ENCODE results near the gene SCARF2. TPM values are rescaled to one million over a fixed set of nuclear protein-coding genes. Genes with fewer than 3 reads are reported as not detected.

Gene SCARF2
- total and polyA plus RNA-seq, 2 donors (not counting 1 experiment from before 2014, with no cell fraction given) = 0.86 to 1.3 TPM

DNA sequence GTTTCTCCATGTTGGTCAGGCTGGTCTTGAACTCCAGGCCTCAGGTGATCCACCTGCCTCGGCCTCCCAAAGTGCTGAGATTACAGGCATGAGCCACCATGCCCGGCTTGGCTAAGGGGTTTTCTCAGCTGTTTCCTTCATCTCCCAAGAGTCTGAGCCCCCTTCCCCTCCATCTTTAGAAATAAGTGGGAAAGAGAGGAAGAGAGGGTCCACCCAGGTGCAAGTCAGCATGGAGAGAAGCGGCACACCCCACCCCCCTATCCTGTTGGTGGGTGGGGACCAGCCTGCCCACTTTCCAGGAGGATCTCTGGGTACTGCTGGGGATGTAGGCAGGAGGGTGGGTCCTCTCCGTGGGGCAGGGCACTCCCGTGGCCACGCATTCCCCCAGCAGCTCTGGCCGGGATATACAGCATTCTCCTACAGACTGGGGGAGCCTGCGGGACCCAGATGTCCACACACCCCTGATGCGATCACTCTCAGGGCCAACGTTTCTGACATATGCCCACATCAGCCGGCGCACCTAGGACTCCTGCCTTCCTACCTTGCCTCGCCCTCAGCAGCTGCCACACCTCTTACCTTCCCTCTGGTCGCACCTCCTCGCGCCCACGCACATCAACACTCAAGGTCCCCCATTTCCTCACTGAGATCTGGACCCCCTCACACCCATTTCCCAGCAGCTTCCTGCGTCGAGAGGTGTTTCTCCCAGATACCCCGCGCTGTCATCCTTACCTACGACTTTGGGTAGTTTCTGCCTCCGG is 8.9 kb downstream of the SCARF2 start:
- Histone ChIP-seq H3K79me2 (ENCODE audit: control insufficient read depth, insufficient read depth, low read length) (no peaks in the 10 kb centered on the region), H3K4me2 (replicated peaks; ENCODE audit: low read depth, low read length, poor library complexity, severe bottlenecking) (peak overlapping the region; percentile 91), H3K27ac (ENCODE audit: low read length in 2 of 2) (no peak overlapping the region), H3K4me3 (ENCODE audit: control extremely low read depth in 1 of 5, extremely low read depth in 1 of 5, insufficient read depth in 1 of 5, low read depth in 2 of 5, low read length in 4 of 5) (peak overlapping the region; percentile 30 to 80 (median 68)), H3K27me3 (replicated peaks in 1 of 4; ENCODE audit: control extremely low read depth in 1 of 4, control insufficient read depth in 3 of 4, insufficient read depth in 4 of 4, low read length in 3 of 4) (peaks cover 0 to 84% (median 33%) of the 10 kb centered on the region in 4 experiments), H3K4me1 (ENCODE audit: control insufficient read depth in 2 of 2, insufficient read depth in 2 of 2, low read length in 2 of 2) (peaks cover 38 to 52% of the 10 kb centered on the region in 2 donors), H3K36me3 (replicated peaks in 1 of 2; ENCODE audit: control extremely low read depth in 1 of 2, control insufficient read depth in 1 of 2, extremely low read depth in 1 of 2, insufficient read depth in 2 of 2, low read length in 1 of 2) (no peaks in the 10 kb centered on the region), H3K9me3 (ENCODE audit: control extremely low read depth in 1 of 3, control insufficient read depth in 2 of 3, insufficient read depth in 1 of 3, low read length in 2 of 3) (peaks cover 0 to 30% (median 0%) of the 10 kb centered on the region in 3 donors), H4K20me1 (ENCODE audit: control insufficient read depth, insufficient read depth, low read length, poor library complexity, severe bottlenecking) (peaks cover 12% of the 10 kb centered on the region), H2AFZ (ENCODE audit: insufficient read depth, low read depth, low read length, poor library complexity, severe bottlenecking) (peak overlapping the region; percentile 78), H3K9ac (ENCODE audit: low read length) (peak overlapping the region; percentile 68)
- DNase-seq (no peak), ATAC-seq (ENCODE audit: low read depth) (no peak)
- H3K4me1 Mint-ChIP-seq = peaks cover 31% of the 10 kb centered on the region
- peak overlapping the region; percentile 46 for H3K27ac Mint-ChIP-seq
- no peak for TF ChIP-seq EZH2 (IDR thresholded peaks at IDR 0.05; ENCODE audit: borderline replicate concordance, insufficient read depth, low read depth, low read length, poor library complexity, severe bottlenecking)
- TF ChIP-seq, protein P1, sequence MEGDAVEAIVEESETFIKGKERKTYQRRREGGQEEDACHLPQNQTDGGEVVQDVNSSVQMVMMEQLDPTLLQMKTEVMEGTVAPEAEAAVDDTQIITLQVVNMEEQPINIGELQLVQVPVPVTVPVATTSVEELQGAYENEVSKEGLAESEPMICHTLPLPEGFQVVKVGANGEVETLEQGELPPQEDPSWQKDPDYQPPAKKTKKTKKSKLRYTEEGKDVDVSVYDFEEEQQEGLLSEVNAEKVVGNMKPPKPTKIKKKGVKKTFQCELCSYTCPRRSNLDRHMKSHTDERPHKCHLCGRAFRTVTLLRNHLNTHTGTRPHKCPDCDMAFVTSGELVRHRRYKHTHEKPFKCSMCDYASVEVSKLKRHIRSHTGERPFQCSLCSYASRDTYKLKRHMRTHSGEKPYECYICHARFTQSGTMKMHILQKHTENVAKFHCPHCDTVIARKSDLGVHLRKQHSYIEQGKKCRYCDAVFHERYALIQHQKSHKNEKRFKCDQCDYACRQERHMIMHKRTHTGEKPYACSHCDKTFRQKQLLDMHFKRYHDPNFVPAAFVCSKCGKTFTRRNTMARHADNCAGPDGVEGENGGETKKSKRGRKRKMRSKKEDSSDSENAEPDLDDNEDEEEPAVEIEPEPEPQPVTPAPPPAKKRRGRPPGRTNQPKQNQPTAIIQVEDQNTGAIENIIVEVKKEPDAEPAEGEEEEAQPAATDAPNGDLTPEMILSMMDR (IDR thresholded peaks at IDR 0.05) = no peak
- H3K4me3 Mint-ChIP-seq = peak overlapping the region; percentile 90
- intact Hi-C loops (cut with micrococcal nuclease) = loop anchor here (1.0 kb wide), 3 partner anchors 10 to 67 kb away; partner anchors contain the start of gene KLHL22
- no peaks in the 10 kb centered on the region for H3K9me3 Mint-ChIP-seq (ENCODE audit: insufficient read depth)
- peaks cover 45% of the 10 kb centered on the region for H3K27me3 Mint-ChIP-seq
- CTCF ChIA-PET = interaction anchor here (0.7 to 2.4 kb wide), 7 partner anchors 10 to 35 kb away, joined by 3 to 18 read pairs (median 3); no protein-coding TSS in a partner anchor
- WGBS (ENCODE audit: insufficient coverage) = 35% methylated on average over 18 of the region's 23 CpGs
- POLR2A ChIA-PET = interaction anchor here (0.6 to 1.2 kb wide), 4 partner anchors 21 to 797 kb away, joined by 3 to 13 read pairs (median 4); no protein-coding TSS in a partner anchor

DNA sequence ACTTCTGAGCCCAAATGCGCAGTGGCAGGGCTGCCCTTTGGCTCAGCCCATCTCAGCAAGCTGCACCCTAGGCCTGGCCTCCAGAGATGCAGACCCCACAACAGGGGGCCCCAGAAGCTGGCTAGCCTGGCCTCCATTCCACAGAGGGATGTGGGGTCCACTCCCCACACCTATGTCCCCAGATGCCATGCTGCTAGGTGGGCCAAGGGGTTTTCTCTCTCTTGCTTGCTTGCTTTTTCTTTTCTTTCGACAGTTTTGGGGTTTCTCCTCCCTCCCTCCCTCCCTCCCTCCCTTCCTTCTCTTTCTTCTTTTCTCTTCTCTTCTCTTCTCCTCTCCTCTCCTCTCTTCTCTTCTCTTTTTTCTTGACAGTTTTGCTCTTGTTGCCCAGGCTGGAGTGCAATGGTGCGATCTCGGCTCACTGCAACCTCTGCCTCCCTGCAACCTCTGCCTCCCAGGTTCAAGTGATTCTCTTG is 9.6 kb downstream of the SCARF2 start:
- Mint-ChIP-seq H3K4me3 (no peak overlapping the region), H3K4me1 (peaks cover 31% of the 10 kb centered on the region), H3K27ac (no peak overlapping the region), H3K27me3 (peaks cover 46% of the 10 kb centered on the region), H3K9me3 (ENCODE audit: insufficient read depth) (no peaks in the 10 kb centered on the region)
- Histone ChIP-seq H3K79me2 (ENCODE audit: control insufficient read depth, insufficient read depth, low read length) (no peaks in the 10 kb centered on the region), H3K36me3 (replicated peaks in 1 of 2; ENCODE audit: control extremely low read depth in 1 of 2, control insufficient read depth in 1 of 2, extremely low read depth in 1 of 2, insufficient read depth in 2 of 2, low read length in 1 of 2) (no peaks in the 10 kb centered on the region), H2AFZ (ENCODE audit: insufficient read depth, low read depth, low read length, poor library complexity, severe bottlenecking) (no peak overlapping the region), H3K9ac (ENCODE audit: low read length) (no peak overlapping the region), H3K9me3 (ENCODE audit: control extremely low read depth in 1 of 3, control insufficient read depth in 2 of 3, insufficient read depth in 1 of 3, low read length in 2 of 3) (peaks cover 0 to 30% (median 0%) of the 10 kb centered on the region in 3 donors), H3K4me2 (replicated peaks; ENCODE audit: low read depth, low read length, poor library complexity, severe bottlenecking) (no peak overlapping the region), H3K27me3 (replicated peaks in 1 of 4; ENCODE audit: control extremely low read depth in 1 of 4, control insufficient read depth in 3 of 4, insufficient read depth in 4 of 4, low read length in 3 of 4) (peaks cover 0 to 82% (median 32%) of the 10 kb centered on the region in 4 experiments), H3K27ac (ENCODE audit: low read length in 2 of 2) (no peak overlapping the region), H3K4me3 (ENCODE audit: control extremely low read depth in 1 of 5, extremely low read depth in 1 of 5, insufficient read depth in 1 of 5, low read depth in 2 of 5, low read length in 4 of 5) (no peak overlapping the region), H4K20me1 (ENCODE audit: control insufficient read depth, insufficient read depth, low read length, poor library complexity, severe bottlenecking) (peaks cover 12% of the 10 kb centered on the region), H3K4me1 (ENCODE audit: control insufficient read depth in 2 of 2, insufficient read depth in 2 of 2, low read length in 2 of 2) (peaks cover 38 to 52% of the 10 kb centered on the region in 2 donors)
- no peak for ATAC-seq (ENCODE audit: low read depth)
- DNase-seq = no peak
- intact Hi-C loops (cut with micrococcal nuclease) = no loop called here
- CTCF ChIA-PET = interaction anchor here (1.1 to 2.4 kb wide), 2 partner anchors 10 to 29 kb away, joined by 3 to 14 read pairs; no protein-coding TSS in a partner anchor
- POLR2A ChIA-PET = no interaction called here
- WGBS (ENCODE audit: insufficient coverage) = 100% methylated on average over 4 of the region's 4 CpGs
- TF ChIP-seq EZH2 (IDR thresholded peaks at IDR 0.05; ENCODE audit: borderline replicate concordance, insufficient read depth, low read depth, low read length, poor library complexity, severe bottlenecking) = no peak
- TF ChIP-seq, protein P1 (IDR thresholded peaks at IDR 0.05) = no peak

Measured in B cell (primary cell).